C4-2B (cell line): Measurements from ENCODE around the gene CYP1A1.

Source experiments
- H3K27ac ChIP-seq: fragments of 450-650 bp; 2 replicates; pipeline ENCODE4 v1.5.1; 2017
- ZFX ChIP-seq: fragments of 450-650 bp; IDR thresholded peaks from 2 replicates; pipeline ENCODE4 v1.6.1; 2017
- TF ChIP-seq, protein P1 (sequence below): fragments of 450-650 bp; conservative IDR thresholded peaks from 2 replicates; pipeline ENCODE4 v1.5.1; 2017; ENCODE audit warnings: mild to moderate bottlenecking

Gene CYP1A1

GRCh38 chr15:74768099-74768770, 42.9 kb upstream of the CYP1A1 start:
- no peak overlapping the region for H3K27ac ChIP-seq
- TF ChIP-seq, protein P1, sequence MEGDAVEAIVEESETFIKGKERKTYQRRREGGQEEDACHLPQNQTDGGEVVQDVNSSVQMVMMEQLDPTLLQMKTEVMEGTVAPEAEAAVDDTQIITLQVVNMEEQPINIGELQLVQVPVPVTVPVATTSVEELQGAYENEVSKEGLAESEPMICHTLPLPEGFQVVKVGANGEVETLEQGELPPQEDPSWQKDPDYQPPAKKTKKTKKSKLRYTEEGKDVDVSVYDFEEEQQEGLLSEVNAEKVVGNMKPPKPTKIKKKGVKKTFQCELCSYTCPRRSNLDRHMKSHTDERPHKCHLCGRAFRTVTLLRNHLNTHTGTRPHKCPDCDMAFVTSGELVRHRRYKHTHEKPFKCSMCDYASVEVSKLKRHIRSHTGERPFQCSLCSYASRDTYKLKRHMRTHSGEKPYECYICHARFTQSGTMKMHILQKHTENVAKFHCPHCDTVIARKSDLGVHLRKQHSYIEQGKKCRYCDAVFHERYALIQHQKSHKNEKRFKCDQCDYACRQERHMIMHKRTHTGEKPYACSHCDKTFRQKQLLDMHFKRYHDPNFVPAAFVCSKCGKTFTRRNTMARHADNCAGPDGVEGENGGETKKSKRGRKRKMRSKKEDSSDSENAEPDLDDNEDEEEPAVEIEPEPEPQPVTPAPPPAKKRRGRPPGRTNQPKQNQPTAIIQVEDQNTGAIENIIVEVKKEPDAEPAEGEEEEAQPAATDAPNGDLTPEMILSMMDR = no peak
- TF ChIP-seq ZFX = no peak

DNA sequence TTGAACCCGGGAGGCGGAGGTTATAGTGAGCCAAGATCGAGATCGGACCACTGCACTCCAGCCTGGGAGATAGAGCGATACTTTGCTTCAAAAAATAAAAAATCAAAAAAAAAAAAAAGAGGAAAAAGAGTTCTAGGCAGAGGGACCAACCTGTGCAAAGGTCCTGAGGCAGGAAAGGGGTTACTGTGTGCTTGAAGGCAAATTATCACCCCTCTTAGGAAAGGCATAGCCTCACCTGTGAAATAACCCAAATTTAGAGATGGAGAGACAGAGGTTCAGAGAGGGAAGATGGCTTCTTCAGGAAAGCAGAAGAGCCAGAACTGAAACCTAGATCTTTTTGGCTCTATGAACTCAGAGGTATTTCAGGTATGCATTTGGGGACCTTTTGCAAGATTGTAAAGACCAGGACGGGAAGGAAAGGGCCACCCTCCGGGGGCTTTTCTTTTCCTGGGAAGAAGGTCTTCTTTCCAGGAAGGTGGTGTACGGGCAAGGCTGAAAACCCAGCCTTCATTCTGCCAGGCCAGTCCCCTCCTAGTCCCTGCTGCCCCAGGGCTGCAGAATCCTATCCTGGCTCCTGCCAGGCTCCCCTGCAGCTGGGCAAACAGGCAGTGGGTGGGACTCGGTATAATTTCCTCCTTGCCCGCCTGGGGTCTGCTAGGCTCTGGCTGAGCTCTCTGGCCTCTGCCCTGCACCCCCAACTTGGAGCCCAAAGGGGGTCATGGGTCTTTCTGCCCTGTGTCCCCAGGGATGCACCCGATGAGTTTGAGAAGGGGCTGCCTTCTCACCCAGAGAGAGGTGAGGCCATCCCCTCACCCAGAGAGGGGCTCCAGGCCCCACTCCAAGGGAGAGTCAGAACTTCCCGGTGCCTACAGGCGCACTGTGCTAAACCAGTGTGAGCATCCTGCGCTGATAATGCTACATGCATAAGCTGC, 42.1 kb upstream of the CYP1A1 start:
- H3K27ac ChIP-seq = no peak overlapping the region
- TF ChIP-seq, protein P1 = no peak
- TF ChIP-seq ZFX = no peak

GRCh38 chr15:74763416-74763815, 38.1 kb upstream of the CYP1A1 start:
- no peak for TF ChIP-seq ZFX
- TF ChIP-seq, protein P1 = no peak

DNA sequence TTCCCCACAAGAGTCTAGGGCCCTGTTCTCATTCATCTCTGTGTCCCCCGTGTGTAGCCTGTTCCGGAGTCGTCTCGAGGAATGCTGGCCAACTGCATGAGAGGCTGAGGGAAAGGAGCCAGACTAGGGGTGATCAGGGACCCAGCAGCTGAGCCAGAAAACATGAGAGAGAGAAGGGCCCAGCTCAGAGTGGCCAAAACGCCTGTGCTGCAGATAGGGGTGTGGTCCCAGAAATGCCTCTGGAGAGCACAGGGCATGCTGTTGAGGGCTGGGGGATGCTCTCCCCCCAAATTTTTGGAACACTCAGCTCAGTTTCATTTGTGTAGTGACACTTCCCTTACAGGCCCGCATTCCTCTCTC, 37.4 kb upstream of the CYP1A1 start:
- no peak overlapping the region for H3K27ac ChIP-seq
- TF ChIP-seq ZFX = no peak
- TF ChIP-seq, protein P1 = no peak

More at GRCh38 chr15:74763416-74763815, 38.1 kb upstream of the CYP1A1 start:
- H3K27ac ChIP-seq = no peak overlapping the region

GRCh38 chr15:74758736-74759135, 33.4 kb upstream of the CYP1A1 start:
- no peak overlapping the region for H3K27ac ChIP-seq
- TF ChIP-seq ZFX = no peak
- TF ChIP-seq, protein P1 = no peak

DNA sequence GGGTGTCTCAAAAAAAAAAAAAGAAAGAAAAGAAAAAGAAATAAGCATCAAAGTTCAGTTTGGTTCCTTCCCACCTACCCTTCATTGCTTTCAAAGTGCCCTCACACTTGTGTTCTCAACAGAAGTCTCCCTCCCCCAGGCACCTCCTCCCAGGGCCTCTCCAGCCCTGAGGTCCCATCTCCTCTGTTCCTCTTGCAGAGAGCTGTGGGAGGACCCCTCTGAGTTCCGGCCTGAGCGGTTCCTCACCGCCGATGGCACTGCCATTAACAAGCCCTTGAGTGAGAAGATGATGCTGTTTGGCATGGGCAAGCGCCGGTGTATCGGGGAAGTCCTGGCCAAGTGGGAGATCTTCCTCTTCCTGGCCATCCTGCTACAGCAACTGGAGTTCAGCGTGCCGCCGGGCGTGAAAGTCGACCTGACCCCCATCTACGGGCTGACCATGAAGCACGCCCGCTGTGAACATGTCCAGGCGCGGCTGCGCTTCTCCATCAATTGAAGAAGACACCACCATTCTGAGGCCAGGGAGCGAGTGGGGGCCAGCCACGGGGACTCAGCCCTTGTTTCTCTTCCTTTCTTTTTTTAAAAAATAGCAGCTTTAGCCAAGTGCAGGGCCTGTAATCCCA, 29.4 kb upstream of the CYP1A1 start:
- TF ChIP-seq, protein P1 = no peak
- no peak for TF ChIP-seq ZFX
- no peak overlapping the region for H3K27ac ChIP-seq

DNA sequence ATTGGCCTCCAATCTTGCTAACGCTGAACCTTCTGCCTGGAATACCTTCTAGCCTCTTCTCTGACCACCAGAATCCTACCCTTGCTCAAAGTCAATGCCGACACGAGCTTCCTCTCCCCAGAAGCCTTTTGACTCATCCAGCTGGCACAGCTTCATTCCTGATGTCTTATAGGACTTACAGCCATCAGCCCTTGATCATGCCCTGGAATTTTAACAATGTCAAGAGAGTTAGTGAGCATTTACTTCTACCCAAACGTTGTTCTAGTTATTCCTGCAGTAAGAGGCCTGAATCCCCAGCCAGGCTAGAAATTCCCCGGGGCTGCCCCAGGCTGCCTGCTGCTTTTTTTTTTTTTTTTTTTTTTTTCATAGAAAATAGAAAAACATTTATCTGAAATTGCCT, 27.2 kb upstream of the CYP1A1 start:
- TF ChIP-seq, protein P1 = no peak
- no peak for TF ChIP-seq ZFX
- H3K27ac ChIP-seq = no peak overlapping the region
